Measurements from ENCODE around the gene ZCCHC2.

Gene ZCCHC2

DNA sequence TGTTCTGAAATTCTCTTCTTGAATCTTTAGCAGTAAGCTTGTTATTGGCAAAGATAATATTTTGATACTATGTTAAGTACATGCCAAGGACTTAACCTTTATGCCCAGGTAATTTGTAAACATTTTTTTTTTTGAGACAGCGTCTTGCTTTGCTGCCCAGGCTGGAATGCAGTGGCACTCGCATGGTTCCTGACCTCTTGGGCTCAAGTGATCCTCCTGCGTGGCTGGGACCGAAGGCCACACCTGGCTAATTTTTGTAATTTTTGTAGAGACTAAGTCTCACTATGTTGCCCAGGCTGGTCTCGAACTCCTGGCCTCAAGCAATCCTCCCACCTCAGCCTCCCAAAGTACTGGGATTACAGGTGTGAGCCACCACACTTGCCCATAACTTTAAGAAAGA, 35.7 kb upstream of the ZCCHC2 start:
- in situ Hi-C loops (cut with MboI; ENCODE audit: low pct_unique_long_range_greater_than_20kb, low sequenced_read_pairs, unreplicated experiment): no loop called here
- no peak for DNase-seq (ENCODE audit: low spot score)
- TF ChIP-seq, protein P1, sequence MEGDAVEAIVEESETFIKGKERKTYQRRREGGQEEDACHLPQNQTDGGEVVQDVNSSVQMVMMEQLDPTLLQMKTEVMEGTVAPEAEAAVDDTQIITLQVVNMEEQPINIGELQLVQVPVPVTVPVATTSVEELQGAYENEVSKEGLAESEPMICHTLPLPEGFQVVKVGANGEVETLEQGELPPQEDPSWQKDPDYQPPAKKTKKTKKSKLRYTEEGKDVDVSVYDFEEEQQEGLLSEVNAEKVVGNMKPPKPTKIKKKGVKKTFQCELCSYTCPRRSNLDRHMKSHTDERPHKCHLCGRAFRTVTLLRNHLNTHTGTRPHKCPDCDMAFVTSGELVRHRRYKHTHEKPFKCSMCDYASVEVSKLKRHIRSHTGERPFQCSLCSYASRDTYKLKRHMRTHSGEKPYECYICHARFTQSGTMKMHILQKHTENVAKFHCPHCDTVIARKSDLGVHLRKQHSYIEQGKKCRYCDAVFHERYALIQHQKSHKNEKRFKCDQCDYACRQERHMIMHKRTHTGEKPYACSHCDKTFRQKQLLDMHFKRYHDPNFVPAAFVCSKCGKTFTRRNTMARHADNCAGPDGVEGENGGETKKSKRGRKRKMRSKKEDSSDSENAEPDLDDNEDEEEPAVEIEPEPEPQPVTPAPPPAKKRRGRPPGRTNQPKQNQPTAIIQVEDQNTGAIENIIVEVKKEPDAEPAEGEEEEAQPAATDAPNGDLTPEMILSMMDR (IDR thresholded peaks at IDR 0.05; ENCODE audit: extremely low read depth, insufficient read depth, missing control alignments): no peak

DNA sequence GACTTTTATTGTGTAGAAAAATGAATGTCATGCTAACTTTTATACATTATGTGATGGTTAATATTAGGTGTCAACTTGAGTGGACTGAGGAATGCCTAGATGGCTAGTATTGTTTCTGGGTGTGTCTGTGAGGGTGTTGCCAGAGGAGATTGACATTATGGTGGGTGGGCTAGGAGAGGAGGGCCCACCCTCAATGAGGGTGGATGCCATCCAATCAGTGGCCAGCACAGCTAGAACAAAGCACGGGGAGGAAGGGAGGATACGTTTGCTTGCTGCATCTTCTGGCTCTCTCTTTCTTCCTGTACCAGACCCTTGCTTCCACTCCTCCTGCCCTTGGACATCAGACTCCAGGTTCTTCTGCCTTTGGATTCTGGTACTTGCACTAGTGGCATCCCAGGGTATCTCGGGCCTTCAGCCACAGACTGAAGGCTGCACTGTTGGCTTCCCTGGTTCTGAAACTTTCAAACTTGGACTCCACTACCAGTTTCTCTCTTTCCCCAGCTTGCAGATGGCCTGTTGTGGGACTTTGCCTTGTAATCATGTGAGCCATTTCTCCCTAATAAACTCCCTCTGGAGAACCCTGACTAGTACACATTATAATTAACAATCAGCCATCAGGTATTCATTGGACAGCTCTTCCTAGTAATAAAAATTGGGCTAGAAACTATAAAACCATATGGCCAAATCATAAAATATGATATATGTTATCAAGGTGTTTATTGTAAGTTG, 31.7 kb upstream of the ZCCHC2 start:
- no peak for DNase-seq (ENCODE audit: low spot score)
- TF ChIP-seq, protein P1 (IDR thresholded peaks at IDR 0.05; ENCODE audit: extremely low read depth, insufficient read depth, missing control alignments): no peak
- in situ Hi-C loops (cut with MboI; ENCODE audit: low pct_unique_long_range_greater_than_20kb, low sequenced_read_pairs, unreplicated experiment): no loop called here

DNA sequence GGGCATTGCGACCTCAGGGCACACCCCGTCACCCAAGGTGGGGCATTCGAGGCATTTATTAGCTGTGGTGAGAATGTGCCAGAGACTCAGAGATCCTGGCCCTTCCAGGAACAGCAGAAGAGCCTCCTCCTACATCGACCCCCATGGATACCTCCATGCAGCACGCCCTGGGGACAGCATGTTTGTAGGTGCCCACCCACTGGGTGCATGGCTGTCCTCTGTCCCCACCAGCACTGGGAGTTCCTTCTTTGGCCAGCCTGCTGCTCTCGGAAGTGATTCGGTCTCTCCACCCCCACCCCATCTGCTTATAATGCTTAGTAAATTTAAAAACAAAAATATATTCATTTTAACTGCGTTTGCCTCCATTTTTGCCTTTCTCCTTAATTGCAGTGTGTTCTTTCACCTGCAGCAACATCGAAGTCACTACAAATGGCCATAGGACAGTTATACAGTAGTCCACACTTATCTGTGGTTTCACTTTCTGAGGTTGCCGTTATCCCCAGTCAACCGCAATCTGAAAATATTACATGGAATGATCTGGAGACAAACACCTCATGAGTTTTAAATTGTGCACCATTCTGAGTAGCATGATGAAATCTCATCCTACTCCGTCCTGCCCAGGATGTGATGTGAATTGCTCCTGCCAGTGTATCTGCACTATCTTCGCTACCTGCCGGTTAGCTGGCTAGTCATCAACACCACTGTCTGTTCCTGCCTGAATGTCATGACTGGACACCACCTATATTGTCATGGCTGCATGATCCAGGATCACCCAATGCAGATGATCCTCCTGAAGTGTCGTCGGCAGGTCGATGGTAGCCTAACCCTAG, 29.6 kb upstream of the ZCCHC2 start:
- no peak for DNase-seq (ENCODE audit: low spot score)
- in situ Hi-C loops (cut with MboI; ENCODE audit: low pct_unique_long_range_greater_than_20kb, low sequenced_read_pairs, unreplicated experiment): no loop called here
- TF ChIP-seq, protein P1 (IDR thresholded peaks at IDR 0.05; ENCODE audit: extremely low read depth, insufficient read depth, missing control alignments): no peak

DNA sequence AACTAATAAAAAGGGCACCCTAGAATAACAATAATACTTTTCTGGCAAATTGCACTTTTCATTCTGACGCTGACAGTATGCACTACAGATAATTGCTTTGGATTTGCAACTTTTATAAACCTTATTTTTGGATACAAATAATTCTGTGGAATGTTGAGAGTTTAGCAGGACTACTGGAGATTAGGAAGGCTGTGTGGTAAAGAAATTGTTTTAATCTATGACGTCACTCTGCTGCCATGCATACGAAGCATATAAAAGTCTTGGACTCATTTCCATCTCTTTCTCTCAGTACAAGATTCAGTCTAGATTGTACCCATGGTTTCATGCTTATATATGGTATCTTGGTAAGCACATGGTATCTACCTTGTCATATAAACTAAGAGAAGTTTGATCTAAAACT, 28.1 kb upstream of the ZCCHC2 start:
- TF ChIP-seq, protein P1 (IDR thresholded peaks at IDR 0.05; ENCODE audit: extremely low read depth, insufficient read depth, missing control alignments): no peak
- no peak for DNase-seq (ENCODE audit: low spot score)
- in situ Hi-C loops (cut with MboI; ENCODE audit: low pct_unique_long_range_greater_than_20kb, low sequenced_read_pairs, unreplicated experiment): no loop called here

DNA sequence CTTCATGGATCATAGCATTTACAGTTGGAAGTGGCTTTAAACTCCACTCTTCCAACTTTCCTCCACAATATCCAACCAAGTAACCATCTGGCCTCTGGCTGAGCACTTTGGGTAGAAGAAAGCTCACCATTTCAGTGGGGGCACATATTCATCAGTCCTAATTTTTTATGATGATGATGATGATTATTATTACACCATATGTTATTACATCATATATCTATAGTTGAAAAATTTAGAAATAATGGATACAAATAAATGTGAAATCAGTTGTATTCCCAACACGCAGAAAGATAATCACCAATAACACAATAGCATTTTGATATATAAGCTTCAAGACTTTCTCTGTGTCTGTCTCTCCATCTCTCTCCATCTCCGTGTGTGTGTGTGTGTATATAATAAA, 26.6 kb upstream of the ZCCHC2 start:
- TF ChIP-seq, protein P1 (IDR thresholded peaks at IDR 0.05; ENCODE audit: extremely low read depth, insufficient read depth, missing control alignments): no peak
- in situ Hi-C loops (cut with MboI; ENCODE audit: low pct_unique_long_range_greater_than_20kb, low sequenced_read_pairs, unreplicated experiment): no loop called here
- DNase-seq (ENCODE audit: low spot score): no peak

DNA sequence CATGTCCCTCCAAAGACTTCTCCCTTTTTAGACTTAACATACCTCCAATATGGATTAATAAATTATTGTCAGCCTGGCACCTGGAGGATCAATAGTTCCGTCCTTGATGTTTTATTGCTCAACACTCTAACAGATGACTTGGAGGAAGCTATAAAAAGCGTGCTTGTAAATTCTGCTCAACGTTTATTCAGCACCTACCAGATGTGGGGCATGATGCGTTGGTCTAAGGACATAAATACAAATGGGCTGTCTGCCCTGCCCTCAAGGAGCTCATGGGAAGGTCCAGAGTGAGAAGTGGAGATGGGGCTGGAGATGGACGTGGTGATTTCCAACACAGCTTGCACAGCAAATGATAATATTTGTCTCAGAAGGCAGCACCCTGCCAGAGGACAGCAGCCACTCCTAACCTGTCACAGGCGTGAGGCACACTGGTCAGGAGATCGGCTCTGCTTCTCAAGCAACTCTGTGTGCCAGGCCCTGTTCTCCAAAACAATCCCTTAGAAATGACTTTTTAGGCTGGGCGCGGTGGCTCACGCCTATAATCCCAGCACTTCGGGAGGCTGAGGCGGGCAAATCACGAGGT, 25.5 kb upstream of the ZCCHC2 start:
- in situ Hi-C loops (cut with MboI; ENCODE audit: low pct_unique_long_range_greater_than_20kb, low sequenced_read_pairs, unreplicated experiment): no loop called here
- DNase-seq (ENCODE audit: low spot score): no peak
- TF ChIP-seq, protein P1 (IDR thresholded peaks at IDR 0.05; ENCODE audit: extremely low read depth, insufficient read depth, missing control alignments): no peak
